HG03378 (cell line): ENCODE measurements around the gene FOXRED2.
"Not testable (repeated sequence)": the region's sequence is repeated elsewhere in the genome, so short reads cannot be mapped to it uniquely, and the experiment has no call there.

Experiments used
- ATAC-seq: cut with Tn5 transposase; IDR thresholded peaks from one replicate; pipeline ENCODE4 v1.9.1; 2021; ENCODE audit warnings: mild to moderate bottlenecking, moderate library complexity; ENCODE audit not compliant: unreplicated experiment

The FOXRED2 gene

DNA sequence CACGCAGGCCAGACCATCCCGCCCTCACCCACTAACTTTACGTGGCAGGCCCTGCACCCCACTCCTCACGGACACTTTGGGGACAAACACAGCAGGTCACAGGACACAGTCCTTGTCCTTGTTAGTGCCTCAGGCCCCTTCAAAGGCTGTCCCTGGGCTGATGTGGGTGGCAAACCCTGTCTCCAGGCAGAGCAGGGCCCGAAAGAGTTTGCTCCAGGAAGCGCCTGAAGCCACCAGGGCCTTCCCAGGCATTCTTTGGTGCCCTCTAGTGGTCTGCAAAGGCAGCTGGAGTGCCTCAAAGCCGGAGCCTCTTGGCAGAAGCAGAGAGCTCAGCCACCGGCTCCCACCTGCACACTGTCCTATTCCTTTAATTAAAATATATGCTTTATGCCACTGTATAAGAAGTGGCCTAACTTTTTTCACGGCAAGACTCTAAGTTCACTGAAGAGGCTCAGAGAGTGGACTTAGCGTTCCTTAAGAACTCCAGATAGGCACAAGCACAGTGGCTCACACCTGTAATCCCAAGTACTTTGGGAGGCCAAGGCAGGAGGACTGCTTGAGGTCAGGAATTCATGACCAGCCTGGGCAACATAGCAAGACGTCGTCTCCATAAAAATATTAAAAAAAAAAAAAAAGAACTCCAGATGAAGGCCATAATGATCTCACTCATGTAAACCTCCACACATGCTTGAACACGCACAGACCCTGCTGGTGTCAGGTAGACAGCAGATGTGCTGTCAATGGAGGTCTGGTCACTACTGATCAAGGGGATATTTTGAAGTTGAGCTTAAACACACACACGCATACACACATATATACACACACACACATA is 36.5 kb downstream of the FOXRED2 start:
- no peak for ATAC-seq

DNA sequence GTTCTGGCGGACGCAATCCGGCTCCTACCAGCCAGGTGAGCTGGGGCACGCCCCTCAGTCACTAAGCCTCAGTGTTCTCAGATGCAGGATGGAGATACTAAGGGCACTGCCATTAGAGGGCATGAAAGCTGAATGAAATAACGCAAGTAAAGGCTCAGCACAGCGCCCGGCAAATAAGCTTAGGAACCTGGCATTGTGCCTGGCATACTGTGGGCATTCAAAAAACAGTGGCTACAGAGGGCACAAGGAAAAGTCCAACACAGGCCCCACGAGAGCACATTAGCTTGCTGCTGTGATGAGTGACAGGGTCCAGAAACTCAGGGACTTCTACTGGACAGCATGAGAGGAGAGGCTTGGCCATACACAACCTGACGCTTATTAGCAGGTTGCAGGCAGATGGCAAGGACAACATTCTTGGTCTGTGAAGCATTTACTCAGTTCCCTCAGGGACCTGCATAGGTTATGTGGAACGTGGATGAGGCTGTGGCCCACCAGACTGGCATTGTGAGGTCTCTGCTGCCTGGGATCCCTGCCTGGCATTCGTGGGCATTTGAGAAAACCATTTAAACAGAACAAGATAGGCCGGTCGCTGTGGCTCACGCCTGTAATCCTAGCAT is 37.6 kb downstream of the FOXRED2 start:
- ATAC-seq = no peak

DNA sequence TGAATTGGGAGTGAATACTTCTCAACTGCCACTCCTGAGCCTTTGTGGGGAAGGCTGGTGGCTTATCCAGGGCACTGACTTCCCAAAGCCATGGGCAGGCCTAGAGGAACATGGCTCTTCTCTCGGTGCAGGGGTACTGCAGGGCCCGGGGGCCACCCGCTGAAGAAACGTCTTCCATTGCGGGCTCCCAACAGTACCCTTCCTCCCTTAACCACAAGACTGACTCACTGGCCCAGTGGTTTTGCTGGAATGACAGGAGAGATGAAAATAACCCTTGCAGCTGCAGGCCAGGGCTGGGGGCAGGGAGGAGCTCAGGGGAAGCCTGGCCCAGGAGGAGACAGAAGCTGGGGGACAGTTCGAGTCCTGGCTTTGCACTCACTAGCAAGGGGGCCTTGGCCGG is 38.9 kb downstream of the FOXRED2 start:
- no peak for ATAC-seq

DNA sequence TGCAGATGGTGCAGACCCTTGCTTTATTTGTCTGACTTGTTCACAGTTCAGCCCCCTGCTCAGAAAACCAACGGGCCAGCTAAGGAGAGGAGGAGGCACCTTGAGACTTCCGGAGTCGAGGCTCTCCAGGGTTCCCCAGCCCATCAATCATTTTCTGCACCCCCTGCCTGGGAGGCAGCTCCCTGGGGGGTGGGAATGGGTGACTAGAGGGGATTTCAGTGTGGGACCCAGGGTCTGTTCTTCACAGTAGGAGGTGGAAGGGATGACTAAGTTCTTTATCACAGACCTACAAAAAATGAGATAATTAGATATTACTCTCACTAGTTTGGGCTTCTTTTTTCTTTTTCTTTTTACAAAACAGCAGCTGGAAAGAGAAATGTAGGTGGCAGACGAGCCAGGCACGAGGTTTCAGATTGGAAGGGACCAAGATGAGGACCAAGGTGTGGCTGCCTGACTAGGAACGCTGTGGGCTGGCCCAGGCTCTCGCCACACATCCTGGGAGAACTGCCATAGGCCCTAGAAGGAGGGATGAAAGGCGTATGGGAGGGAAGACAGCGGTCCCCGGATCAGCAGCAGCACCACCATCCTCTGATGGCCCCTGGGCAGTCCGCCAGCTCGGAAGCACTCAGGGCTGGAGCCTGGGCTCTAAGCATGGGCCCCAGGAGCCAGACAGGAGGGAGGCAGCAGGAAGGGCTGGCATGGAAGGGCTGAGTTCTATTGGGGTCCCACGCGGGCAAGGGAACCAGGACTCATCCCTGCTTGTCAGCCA is 39.6 kb downstream of the FOXRED2 start:
- no peak for ATAC-seq

DNA sequence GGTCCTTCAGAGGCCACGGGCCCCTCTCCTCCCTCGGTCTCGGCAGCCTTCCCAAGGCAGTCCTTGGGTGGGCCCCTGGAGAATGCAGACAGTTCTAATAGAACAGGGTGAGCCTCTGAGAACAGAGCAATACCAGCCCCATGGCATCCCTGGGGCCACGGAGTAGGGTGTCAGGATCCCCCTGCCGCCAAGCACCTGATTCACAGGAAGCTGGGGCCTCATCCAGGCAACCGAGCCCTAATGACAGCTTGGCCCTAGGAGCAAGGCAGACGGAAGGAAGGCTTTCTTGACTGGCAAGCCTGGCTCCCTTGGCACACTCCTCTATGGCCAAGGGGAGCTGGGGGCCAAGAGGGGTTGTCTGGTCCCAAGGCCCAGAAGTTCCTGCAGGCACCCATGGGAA is 40.6 kb downstream of the FOXRED2 start:
- no peak for ATAC-seq

DNA sequence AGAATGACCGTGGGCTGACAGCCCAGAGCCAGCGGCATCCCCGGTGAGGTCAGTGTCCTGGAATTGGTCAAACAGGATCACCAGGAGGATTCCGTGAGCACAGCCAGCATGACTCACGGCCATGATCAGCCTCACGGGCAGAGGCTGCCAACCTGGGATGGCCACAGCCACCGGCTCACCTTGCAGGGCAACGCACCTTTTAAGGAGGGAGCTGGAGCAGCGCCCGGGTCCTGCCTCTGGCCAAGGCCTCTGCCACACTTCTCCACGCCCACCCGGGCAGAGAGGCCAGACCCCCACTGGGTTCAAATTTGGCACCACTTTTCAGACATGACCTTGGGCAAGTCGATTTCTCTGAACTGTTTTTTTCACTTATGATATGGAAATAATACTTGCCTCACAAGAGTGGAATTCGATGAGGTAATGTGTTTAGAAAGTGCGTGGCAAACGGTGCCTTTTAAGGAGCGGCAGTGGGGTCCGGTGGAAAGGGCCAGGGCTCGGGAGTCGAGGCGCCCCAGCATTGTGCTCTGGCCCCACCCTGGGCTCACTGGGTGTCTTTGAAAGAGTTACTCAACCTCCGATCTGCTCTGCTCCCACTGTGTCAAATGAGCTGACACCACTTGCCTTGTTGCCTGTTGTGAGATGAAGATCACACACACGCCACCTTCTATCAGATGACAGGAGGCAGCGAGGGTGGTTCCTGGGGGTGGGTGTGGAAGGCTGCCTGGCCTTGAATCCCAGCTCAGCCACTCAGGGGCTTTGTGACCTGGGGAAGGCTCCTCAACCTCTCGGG is 41.4 kb downstream of the FOXRED2 start:
- no peak for ATAC-seq

DNA sequence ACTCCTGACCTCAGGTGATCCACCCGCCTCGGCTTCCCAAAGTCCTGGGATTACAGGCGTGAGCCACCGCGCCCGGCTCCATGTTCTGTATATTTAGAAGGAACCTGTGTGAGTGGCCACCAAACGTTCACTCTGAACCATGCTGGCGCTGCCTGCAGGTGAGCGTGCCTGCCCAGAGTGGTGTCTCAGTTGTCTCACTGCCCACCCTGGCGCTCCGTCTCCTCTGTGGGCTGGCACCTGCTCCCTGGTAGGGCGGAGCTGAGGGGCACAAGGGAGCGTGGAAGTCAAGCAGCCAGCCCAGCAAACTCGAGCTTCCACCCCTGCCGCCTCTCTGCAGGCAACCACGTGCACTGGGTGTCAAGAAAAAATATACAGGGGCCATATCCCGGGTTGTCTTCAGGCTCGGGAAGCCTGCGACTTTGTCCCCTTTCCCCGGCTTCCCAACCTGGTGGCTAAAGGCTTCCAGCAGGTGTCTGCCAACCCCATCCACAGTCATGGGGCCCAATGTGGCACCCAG is 42.1 kb downstream of the FOXRED2 start:
- no peak for ATAC-seq

DNA sequence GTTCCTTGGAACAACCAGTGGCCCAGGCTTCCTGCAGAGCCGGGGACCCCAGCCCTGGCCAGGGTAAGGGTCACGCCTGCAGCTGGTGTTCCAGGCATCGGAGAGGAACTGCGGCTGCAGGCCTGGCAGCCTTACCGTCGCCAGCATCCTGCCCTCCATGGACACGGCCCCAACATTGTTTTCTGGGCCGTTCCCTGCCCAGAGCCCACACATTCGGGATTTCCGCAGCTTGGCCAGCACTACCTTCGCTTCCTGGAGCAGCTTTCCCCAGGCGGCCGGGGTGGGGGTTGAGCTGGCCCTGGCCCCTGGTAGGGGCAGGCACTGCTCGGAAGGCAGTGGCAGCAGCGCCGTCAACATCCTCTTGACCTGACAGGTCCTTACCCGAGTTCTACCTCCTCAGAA is 43.1 kb downstream of the FOXRED2 start:
- no peak for ATAC-seq

DNA sequence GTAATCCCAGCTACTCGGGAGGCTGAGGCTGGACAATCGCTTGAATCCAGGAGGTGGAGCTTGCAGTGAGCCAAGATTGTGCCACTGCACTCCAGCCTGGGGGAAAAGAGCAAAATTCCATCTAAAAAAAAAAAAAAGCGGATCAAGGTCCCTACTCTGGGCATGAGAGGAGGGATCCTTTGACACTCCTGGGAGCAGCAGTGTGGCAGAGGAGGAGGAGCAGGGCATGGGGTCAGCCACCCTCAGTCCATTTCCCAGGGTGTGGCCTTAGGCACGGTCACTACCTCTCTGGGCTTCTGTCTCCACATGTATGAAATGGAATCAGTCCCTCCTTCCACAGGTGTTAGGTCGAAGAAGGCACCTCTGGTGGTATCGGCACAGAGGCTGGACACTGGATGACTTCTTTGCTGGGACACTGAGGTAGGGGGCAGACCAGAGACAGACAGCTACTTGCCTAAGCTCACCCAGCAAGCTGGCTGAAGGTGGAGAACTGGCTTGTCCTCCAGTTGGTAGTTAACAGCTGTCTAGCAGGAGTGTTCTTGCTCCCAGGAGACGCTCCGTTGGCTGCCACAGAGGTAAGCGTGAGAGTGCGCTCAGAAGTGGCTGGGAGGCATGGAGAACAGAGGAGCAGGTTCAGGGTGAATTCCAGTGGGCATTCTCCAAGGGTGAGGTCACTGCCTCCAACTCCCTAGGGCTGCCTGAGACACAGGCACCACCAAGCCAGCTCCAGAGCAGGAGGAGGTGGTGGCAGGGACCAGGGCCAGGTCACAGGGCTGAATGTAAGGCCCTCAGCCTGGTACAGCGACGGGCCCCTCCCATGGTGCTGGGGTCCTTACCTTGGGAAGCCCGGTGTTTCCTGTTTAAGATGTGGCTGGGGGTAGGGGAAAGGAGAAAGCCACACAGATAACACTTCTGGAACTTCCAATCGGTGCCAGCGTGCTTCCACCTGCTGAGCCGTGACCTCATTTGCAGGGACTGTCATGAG is 44.9 kb downstream of the FOXRED2 start:
- ATAC-seq = no peak

DNA sequence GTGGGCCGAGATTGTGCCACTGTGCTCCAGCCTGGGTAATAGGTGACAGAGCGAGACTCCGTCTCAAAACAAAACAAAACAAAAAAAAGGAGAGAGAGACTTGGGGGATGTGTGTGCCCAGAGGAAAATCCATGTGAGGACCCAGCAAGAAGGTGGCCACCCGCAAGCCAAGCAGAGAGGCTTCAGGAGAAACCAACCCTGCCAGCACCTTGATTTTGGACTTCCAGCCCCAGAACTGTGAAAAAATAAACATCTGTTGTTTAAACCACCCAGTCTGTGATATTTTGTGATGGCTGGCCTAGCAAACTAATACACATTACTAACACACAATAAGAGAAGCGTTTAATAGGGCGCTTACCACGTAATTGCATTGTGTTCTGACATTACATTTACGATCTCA is 46.6 kb downstream of the FOXRED2 start:
- ATAC-seq = no peak

DNA sequence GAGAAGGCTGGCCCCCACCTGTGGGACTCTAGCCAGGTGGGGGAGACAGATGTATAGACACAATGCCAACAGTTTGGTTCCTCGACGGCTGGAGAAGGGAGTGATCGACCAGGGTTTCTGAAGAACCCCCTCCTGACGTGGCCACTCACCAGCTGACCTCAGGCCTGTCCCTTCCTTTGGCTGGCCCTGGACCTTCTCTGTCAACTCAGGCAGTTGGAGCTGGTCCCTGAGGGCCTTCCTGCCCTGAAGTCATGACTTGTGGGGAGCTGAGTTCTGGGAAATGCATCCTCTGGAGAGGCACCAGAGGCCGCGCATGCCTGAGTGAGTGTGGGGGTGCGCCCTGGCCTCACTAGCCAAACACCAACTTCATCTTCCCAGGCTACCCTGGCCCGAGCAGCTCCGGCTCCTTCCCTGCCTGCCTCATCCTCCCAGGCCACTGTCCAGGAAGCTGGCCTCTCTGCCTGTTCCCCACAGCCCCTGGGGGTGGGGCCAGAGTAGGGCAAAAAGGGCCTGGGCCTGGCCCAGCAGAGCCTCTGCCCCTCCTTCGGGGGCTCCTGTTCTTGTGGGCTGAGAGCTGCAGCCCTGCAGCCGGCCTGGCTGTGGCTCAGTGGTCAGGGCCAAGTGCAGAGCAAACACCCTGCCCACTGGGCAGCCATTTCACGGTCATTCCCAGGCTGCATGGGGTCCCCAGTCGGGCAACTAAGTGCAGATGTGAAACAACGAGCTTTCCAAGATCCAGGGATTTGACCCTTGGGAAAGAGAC is 49.0 kb downstream of the FOXRED2 start:
- no peak for ATAC-seq

DNA sequence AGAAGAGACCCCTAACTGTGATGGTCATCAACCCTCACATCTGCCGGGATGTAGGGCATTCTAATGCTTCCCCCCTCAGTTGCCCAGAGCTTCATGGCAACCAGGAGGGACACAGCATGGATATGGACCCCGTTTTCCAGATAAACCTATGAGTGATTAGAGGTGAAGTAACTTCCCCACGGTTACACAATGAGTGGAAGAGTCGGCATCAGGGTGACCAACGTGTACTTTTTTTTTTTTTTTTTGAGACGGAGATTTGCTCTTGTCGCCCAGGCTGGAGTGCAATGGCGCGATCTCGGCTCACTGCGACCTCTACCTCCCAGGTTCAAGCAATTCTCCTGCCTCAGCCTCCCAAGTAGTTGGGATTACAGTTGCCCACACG is 50.4 kb downstream of the FOXRED2 start:
- no peak for ATAC-seq

DNA sequence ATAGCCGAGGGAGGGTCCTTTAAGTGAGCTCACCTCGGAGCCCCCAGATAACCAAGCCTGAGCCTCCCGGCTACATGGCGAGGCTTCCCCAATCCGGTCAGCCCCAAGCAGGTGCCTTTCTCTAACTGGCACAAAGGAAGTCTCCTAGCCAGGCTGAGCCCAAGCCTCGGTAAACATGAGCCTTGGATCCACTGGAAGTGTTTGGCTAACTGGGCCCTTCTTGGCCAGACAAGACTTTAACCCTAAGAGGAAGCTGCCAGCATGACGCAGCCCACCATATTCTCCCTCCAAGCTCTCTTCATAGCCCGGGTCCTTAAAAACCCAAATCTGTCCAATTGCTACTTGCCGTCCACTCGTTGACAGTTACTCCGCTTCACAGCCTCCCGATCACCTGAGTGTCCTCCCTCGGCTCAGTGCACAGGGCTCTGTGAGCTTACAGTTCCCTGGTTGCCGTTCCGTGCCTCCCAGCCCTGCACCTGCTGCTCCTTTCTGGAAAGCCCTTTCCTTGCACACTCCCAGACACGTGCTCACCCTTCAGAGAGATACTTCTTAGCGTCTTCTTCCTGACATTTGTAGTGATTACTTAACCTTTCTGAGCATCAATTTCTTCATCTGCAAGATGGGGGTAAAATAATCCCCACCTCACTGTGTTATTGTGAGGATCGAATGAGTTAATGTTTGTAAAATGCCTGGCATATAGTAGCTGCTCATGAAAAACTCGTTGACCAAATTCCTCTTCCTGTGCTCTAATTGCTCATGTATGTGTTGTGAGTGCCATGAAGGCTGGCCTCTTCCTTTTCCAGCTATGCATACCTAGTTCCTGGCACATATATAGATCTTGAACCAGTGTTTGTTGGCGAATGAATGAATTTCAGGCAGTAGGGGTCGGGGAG is 51.0 kb downstream of the FOXRED2 start:
- ATAC-seq = no peak

DNA sequence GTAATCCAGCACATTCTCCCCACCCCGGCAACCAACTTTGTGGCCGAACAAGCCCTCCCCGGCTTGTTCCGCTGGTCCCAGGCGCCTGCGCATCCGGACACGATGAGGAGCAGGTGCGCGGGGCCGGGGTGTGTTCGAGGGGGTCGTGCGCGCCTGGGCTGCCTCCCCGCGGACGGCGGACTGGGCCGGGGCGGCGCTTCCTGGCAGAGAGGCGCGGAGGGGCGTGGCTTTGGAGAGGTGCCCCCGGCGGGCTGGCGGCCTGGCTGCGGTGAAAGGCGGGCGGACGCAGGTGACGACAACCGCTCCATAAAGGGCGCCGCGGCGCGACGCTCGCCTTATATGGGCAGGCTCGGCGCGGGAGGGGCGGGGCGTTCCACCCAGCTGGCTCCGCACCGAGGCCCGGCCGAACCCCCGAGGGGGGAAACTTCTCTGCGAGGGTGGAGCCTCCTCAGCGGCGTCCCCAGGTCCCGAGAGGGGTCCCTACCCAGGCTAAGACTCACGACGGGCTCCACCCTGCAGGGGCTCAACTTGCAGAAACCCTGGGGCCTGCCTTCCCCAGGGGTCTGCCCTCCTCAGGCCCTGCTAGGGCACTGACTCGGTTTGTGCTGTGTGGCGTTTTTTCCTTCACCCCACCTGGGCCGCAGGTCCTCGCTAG is 51.8 kb downstream of the FOXRED2 start:
- no peak for ATAC-seq

DNA sequence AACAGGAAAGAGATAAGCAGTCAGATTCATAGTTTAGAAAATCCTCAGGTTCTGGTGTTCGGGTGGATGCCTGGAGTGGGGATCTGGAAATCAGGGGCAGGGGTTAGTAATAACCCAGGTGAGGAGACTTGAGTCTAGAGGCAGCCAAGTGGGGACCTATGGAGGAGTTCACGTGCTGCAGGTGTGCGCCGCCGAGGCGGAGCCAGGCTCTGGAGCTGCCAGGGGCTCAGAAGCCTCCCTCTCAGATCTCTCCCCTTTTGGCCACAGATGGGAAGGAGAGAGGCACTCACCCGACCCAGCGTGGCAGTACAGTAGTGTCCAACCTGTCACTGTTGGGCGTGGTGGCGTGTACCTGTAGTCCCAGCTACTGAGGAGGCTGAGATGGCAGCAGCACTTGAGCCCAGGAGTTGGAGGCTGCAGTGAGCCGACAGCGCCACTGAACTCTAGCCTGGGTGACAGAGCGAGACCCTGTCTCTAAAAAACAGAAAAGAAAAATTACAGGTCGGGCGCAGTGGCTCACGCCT is 52.9 kb downstream of the FOXRED2 start:
- ATAC-seq = no peak

DNA sequence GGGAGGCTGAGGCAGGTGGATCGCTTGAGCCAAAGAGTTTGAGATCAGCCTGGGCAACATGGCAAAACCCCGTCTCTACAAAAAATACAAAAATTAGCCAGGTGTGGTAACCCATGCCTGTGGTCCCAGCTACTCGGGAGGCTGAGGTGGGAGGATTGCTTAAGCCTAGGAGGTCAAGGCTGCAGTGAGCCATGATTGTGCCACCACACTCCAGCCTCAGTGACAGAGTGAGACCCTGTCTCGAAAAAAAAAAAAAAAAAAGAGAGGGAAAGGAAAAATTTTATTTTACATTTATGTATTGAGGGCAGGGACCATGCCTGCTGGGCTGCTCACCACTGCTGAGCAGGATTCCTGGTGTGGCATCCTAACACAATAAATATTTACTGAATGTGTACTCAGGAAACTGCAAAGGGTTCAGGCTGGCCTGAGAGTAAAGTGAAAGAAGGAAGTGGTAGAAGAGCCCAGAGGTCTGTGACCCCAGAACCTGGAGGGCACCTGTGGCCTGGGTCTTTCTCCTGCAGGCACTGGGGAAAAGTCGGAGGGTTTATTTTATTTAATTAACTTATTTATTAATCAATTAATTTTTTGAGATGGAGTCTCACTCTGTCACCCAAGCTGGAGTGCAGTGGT is 53.7 kb downstream of the FOXRED2 start:
- not testable (repeated sequence) for ATAC-seq
